Spinal cord (tissue), 10 donors: Measurements from ENCODE around the gene AGPS. TPM values are rescaled to one million over a fixed set of nuclear protein-coding genes. Genes with fewer than 3 reads are reported as not detected.
A peak's percentile ranks its signal among the peaks of the same experiment; 100 is the strongest.

ENCODE experiments used
- DNase-seq, 6 donors: peaks; one replicate each; pipeline versions ENCODE4 v3.0.0 to v3.0.0-alpha.2; 2013 to 2015; ENCODE audit warnings: low spot score in 6 of 6, low read depth in 4 of 6
- H3K27ac ChIP-seq: one replicate; pipeline ENCODE4 v1.5.1; 2013; ENCODE audit warnings: low read depth, low read length, control low read depth
- H3K27me3 ChIP-seq: one replicate; pipeline ENCODE4 v1.6.1; 2013; ENCODE audit warnings: low read length; ENCODE audit not compliant: control insufficient read depth, insufficient read depth
- H3K36me3 ChIP-seq: one replicate; pipeline ENCODE4 v1.6.1; 2013; ENCODE audit warnings: low read length; ENCODE audit not compliant: control insufficient read depth, insufficient read depth
- H3K4me1 ChIP-seq: one replicate; pipeline ENCODE4 v1.6.1; 2013; ENCODE audit warnings: low read length; ENCODE audit not compliant: control insufficient read depth, insufficient read depth
- H3K4me3 ChIP-seq: one replicate; pipeline ENCODE4 v1.5.1; 2013; ENCODE audit warnings: low read depth, low read length, control low read depth
- H3K9me3 ChIP-seq: one replicate; pipeline ENCODE4 v1.6.1; 2013; ENCODE audit warnings: low read length; ENCODE audit not compliant: control insufficient read depth, insufficient read depth
- WGBS: methylation state at CpG from one replicate; pipeline ENCODE4 v1.1.5; 2013; ENCODE audit warnings: missing lambda C conversion rate; ENCODE audit not compliant: insufficient coverage; 5-methylcytosine and 5-hydroxymethylcytosine counted together
- polyA plus RNA-seq, 2 donors: library from polyadenylated mRNA; unstranded; fragments of 120-200 nt; gene quantifications; one replicate each; pipeline ENCODE4 v1.2.1, GENCODE V29; 2013; ENCODE audit not compliant: insufficient read length in 2 of 2
- total RNA-seq, 2 donors: library from RNA; depleted of rRNA in 1 of 2; stranded (reverse); fragments of 120-200 nt in 1 of 2; fragments of >200 nt in 1 of 2; gene quantifications; one replicate each; pipeline versions ENCODE4 v1.2.3 to v1.2.4, GENCODE V29; 2013 to 2014
- donor health status: healthy.

The AGPS gene
- total and polyA plus RNA-seq, 4 donors: 27.0 to 72.7 (median 39.5) TPM

DNA sequence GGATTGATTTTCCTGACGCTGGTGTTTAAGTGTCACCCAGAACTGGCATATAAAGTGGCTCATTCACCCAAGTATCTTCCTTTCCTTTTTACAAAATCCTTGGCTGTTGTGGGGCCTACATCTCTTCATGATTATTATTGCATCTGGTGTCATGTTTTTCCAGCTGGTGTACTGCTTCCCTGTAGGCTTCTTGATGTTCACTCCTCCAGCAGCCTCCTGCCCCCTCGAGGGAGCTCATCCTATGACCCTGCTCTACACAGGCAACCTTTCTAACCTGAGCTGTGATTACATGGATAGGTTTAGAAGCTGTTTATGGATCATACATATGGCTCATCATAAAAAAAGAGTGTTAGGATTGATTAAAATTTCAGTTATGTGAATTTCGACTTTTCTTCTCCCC, 12.4 kb upstream of the AGPS start:
- WGBS: no CpG with 5 or more reads among the region's 3 CpGs

DNA sequence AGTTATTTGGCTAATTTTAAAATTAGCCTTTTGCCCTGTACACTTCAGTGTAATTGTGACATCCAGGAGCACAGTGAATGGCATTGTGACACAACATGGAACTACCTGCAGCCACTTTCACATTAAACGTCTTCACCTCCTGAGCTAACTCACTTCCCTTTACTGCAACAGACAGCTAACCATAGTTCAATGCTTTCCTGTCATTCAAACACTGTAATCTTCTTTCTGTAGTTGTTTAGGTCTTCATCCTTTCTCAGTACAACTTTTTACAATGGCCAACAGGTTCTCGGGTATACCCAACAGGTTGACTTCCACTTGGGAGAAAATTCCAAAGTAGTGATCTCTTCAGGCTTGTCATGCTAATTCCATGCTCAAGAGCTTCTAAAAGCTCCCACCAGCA, 8.6 kb upstream of the AGPS start:
- no peaks in the 10 kb centered on the region for H3K9me3 ChIP-seq

More for the DNA sequence above, 12.4 kb upstream of the AGPS start:
- Histone ChIP-seq H3K36me3 (no peaks in the 10 kb centered on the region), H3K27ac (no peak overlapping the region), H3K4me3 (no peak overlapping the region), H3K27me3 (no peaks in the 10 kb centered on the region), H3K4me1 (no peaks in the 10 kb centered on the region), H3K9me3 (no peaks in the 10 kb centered on the region)
- peak in 1 of 6 donors; percentile 39 for DNase-seq

DNA sequence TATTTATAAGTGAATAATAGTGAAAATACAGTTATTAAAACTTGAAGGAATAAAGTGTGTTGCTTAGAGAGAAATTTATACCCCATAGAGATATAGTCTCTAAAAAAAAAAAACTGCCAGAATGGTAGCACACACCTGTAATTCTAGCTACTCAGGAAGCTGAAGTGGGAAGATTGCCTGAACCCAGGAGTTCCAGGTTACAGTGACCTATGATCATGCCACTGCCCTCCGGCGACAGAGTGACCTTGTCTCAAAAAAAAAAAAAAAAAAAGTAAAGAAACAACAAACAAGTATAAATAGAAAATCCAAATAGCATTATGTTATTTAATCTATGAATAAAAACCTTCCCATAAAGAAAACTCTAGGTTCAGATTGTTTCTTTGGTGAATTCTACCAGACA, 7.4 kb upstream of the AGPS start:
- Histone ChIP-seq H3K27me3 (no peaks in the 10 kb centered on the region), H3K4me3 (no peak overlapping the region), H3K4me1 (no peaks in the 10 kb centered on the region), H3K36me3 (no peaks in the 10 kb centered on the region), H3K27ac (no peak overlapping the region), H3K9me3 (no peaks in the 10 kb centered on the region)
- no peak for DNase-seq
- no CpG with 5 or more reads among the region's 2 CpGs for WGBS

More for the DNA sequence above, 8.6 kb upstream of the AGPS start:
- no peaks in the 10 kb centered on the region for H3K4me1 ChIP-seq
- WGBS: 75% methylated on average over 1 of the region's 2 CpGs
- no peaks in the 10 kb centered on the region for H3K36me3 ChIP-seq
- H3K27ac ChIP-seq: no peak overlapping the region
- DNase-seq: no peak
- H3K27me3 ChIP-seq: no peaks in the 10 kb centered on the region
- H3K4me3 ChIP-seq: no peak overlapping the region

DNA sequence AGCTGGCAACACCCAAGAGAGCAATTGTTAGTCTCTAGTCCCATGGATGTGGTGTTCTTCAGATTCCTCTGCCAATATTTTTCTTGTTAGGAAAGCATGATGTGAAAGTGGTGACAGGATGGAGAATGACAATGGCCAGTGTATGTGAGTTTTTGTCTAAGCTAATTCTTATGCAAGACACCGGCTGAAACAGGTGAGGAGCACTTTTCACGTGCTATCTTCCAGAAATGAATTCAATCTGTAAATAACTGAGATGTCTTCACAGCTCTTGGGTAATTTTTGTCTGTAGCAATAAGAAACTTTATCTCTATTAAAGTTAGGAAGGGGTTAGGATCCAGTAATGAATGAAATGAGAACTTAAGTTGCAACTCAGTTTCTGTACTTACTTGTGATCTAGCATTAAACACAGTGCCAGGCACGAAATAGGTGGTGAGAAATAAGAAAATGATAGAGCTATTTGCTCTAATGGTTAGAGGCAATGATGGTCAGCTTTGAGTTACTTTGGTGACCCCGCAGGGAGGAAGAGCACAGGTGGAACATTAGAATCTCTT, 676 bp upstream of the AGPS start:
- peak in 1 of 6 donors; percentile 2 for DNase-seq
- H3K36me3 ChIP-seq: no peaks in the 10 kb centered on the region
- H3K27ac ChIP-seq: no peak overlapping the region
- no peaks in the 10 kb centered on the region for H3K27me3 ChIP-seq
- no peaks in the 10 kb centered on the region for H3K9me3 ChIP-seq
- H3K4me1 ChIP-seq: peaks cover 3% of the 10 kb centered on the region
- 0% methylated on average over 1 of the region's 4 CpGs for WGBS
- peak overlapping the region; percentile 83 for H3K4me3 ChIP-seq

DNA sequence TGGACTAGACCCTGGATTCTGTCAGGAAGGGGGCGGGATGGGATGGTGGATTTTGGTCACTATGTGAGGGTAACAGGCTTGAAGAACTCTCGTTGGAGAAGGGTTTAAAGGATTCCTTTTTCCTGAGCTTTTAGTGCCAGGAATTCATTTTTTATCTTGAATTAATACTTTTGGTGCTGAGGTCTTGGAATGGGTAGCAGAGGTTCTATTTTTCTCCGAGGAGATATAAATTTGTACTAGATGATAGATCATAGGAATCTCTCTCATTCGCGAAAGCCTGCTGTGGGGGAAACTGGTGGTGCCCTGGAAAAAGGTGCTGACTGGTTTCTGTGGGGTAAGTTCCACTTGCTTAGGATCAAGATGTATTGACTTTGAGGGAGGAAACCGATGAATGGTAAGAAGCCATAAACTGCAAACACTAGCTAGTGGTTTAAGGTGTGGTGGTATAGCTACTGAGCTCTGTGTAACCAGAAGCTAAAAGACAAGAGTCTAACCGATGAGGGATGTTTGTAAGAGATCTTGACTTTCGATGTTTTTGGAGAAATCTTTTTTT, 706 bp downstream of the AGPS start:
- WGBS: 21% methylated on average over 7 of the region's 8 CpGs
- Histone ChIP-seq H3K27ac (peak overlapping the region; percentile 17), H3K4me1 (peaks cover 3% of the 10 kb centered on the region), H3K9me3 (no peaks in the 10 kb centered on the region), H3K36me3 (no peaks in the 10 kb centered on the region), H3K27me3 (no peaks in the 10 kb centered on the region), H3K4me3 (peak overlapping the region; percentile 83)
- peak in 1 of 6 donors; percentile 24 for DNase-seq

DNA sequence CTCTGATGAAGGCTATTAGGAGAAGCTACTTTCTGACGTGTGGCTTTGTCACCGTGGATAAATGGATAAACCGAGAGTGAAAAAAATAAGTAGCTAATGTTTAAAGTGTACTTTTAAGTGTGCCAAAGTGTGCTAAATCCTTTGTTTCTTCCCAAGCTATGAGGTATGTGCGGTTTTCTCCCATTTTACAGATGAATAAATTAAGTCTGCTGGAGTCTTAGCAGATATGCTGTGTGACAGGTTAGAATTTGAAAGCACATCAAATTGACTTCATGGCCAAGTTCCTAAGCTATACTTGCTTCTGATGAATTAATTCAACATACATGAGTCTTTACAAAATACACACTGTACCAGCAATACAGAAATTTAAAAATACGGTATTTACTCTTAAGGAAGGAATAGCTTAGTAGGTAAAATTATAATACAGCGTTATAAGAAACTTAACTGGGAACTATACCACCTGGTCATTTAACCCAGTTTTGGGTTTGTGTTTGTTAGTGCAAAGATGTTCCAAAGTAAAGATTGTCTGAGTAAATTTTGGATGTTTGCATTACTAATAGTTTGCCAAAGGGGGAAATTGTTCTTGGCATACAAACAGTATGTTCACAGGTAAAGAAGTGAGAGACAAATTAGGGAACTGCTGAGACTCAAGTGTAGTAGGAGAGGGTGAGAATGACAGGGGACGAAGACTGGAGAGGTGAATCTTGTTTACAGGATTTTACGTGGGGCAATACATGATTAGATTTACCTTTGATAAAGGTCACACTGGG, 1.4 kb downstream of the AGPS start:
- no peak for DNase-seq
- H3K27ac ChIP-seq: no peak overlapping the region
- no peaks in the 10 kb centered on the region for H3K9me3 ChIP-seq
- no peaks in the 10 kb centered on the region for H3K36me3 ChIP-seq
- 55% methylated on average over 3 of the region's 8 CpGs for WGBS
- peak overlapping the region; percentile 83 for H3K4me3 ChIP-seq
- H3K4me1 ChIP-seq: peaks cover 3% of the 10 kb centered on the region
- H3K27me3 ChIP-seq: no peaks in the 10 kb centered on the region

DNA sequence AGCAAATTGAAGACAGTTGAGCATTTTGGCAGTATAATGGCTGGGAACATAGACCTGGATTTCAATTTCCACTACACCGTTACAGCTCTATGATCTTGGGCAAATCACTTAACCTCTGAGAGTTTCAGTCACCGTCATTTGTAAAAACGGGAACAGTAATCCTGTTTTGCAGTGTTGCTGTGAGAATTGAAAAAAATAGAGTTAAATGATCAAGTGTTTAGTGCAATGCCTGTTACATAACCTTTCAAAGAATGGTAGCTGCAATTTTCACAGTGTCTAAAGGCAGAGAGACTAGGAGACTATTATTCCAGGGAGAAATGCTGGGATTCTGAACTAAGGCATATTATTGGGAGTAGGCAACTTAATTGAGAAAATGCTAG, 2.0 kb downstream of the AGPS start:
- no CpG with 5 or more reads among the region's 3 CpGs for WGBS
- Histone ChIP-seq H3K4me3 (no peak overlapping the region), H3K4me1 (peaks cover 3% of the 10 kb centered on the region), H3K27me3 (no peaks in the 10 kb centered on the region), H3K36me3 (no peaks in the 10 kb centered on the region), H3K9me3 (no peaks in the 10 kb centered on the region), H3K27ac (no peak overlapping the region)
- DNase-seq: no peak

DNA sequence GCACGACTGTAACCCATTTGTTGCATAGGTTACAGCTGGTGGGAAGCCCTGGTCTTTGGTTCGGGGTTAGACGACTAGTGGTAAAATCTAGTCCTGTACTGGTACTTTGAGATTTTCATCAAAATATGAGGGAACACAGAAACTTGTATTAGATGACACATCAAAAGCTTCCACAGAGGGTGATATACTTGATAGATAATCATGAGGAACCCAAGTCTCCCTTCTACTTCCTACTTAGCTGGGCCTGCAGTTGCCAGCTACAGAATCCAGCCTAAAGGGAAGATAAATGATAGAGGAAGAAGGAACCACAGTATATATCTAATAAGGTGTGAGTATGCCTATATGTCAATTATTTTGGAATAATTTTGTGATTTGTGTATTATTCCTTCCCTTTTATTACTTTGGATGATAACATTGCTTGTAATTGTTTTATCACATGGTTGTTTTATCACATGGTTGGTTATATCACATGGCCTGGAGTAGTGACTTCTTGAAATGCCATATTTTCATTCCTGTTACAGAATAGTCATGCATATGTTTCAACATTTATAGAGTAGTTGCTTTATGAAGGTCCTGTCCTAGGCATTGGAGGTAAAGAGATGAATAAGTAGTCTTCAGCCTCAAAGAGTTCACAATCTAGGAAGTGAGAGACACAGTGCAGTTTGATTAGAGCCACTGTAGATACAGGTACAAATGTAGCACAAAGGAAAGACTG, 2.9 kb downstream of the AGPS start:
- H3K4me1 ChIP-seq: peaks cover 3% of the 10 kb centered on the region
- H3K27ac ChIP-seq: no peak overlapping the region
- H3K4me3 ChIP-seq: no peak overlapping the region
- no peaks in the 10 kb centered on the region for H3K27me3 ChIP-seq
- 85% methylated on average over 2 of the region's 3 CpGs for WGBS
- H3K36me3 ChIP-seq: no peaks in the 10 kb centered on the region
- no peak for DNase-seq
- H3K9me3 ChIP-seq: no peaks in the 10 kb centered on the region

DNA sequence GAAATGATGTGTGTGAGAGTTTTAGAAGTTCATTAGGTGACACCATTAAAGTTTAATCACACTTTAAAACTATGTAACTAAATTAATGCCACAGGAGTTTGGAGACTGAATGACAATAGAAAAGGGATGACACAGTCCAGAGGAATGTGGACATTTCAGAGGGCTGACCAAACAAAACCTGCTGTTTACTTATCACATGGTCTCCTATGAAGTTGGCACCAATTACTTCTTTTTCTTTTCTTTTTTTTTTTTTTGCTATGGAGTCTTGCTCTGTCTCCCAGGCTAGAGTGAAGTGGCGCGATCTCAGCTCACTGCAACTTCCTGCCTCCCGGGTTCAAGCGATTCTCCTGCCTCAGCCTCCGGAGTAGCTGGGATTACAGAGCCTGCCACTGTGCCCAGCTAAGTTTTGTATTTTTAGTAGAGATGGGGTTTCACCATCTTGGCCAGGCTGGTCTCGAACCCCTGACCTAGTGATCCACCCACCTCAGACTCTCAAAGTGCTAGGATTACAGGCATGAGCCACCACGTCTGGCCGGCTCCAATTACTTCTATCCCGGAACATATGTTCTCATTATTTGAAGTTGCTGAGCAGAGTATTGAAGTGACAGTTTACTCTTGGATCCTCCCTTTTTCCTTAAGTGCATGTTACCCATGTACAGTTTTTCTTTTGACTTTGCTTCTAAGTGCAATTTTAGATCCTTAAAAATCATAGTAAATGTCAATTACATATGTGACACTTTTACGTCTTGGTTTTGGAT, 4.3 kb downstream of the AGPS start:
- 100% methylated on average over 4 of the region's 10 CpGs for WGBS
- Histone ChIP-seq H3K4me1 (peaks cover 3% of the 10 kb centered on the region), H3K27me3 (no peaks in the 10 kb centered on the region), H3K36me3 (no peaks in the 10 kb centered on the region), H3K27ac (no peak overlapping the region), H3K4me3 (no peak overlapping the region), H3K9me3 (no peaks in the 10 kb centered on the region)
- no peak for DNase-seq
